HepG2 (cell line): ENCODE measurements around the gene AEN. TPM values are rescaled to one million over a fixed set of nuclear protein-coding genes. Genes with fewer than 3 reads are reported as not detected.

Source experiments
- ATAC-seq: fragments of 200-7000 bp; cut with Tn5 transposase; 3 replicates; pipeline ENCODE4 v1.9.1; 2020; ENCODE audit warnings: mild to moderate bottlenecking, moderate library complexity
- BruUV-seq: library from RNA; stranded (reverse); fragments of 400-500 nt; replicated peaks from 2 replicates; lab custom pipeline; 2021; lab: Mats Ljungman, UMichigan
- CTCF ChIA-PET: fragments of 300-600 bp; formaldehyde crosslinking; extraction: SDS; loops from one replicate; lab custom pipeline; 2021; ENCODE audit warnings: low total read pairs, inconsistent platforms, low intra/inter-chr PET ratio; lab: Yijun Ruan, JAX
- POLR2A ChIA-PET: fragments of 350-600 bp; sonication (Branson Sonifier 250); formaldehyde crosslinking; loops from one replicate; lab custom pipeline; 2020; ENCODE audit warnings: antibody characterized with exemption, inconsistent platforms; lab: Yijun Ruan, JAX
- DNase-seq: peaks from one replicate; pipeline ENCODE4 v3.0.0-alpha.2; 2015; ENCODE audit warnings: low spot score
- FAIRE-seq: peaks from 3 replicates; lab custom pipeline; 2011; peaks lifted over from hg19 to GRCh38; lab: Jason Lieb, UNC
- H2AFZ ChIP-seq: one replicate; pipeline ENCODE4 v1.6.1; 2011; ENCODE audit warnings: low read length, inconsistent platforms
- H3K27ac ChIP-seq: fragments of 300-600 bp; 3 replicates; pipeline ENCODE4 v1.8.0; 2011; ENCODE audit warnings: mixed run types, mild to moderate bottlenecking, mixed read lengths, low read length, inconsistent platforms; ENCODE audit not compliant: insufficient read depth; ENCODE audit errors: extremely low read length
- H3K27me3 ChIP-seq, 2 experiments: fragments of 200-600 bp in 1 of 2; 2 replicates in 1 of 2; 3 replicates in 1 of 2; pipeline versions ENCODE4 v1.6.0 to v1.8.0; 2011; ENCODE audit warnings: low read length in 2 of 2, mild to moderate bottlenecking in 2 of 2, moderate library complexity in 2 of 2, inconsistent platforms in 1 of 2; ENCODE audit not compliant: insufficient read depth in 2 of 2, control insufficient read depth in 1 of 2
- H3K36me3 ChIP-seq, 2 experiments: fragments of 200-600 bp in 1 of 2; replicated peaks in 1 of 2; 2 replicates in 1 of 2; 3 replicates in 1 of 2; pipeline versions ENCODE4 v1.5.1 to v1.8.0; 2011; ENCODE audit warnings: low read length in 2 of 2, inconsistent platforms in 1 of 2; ENCODE audit not compliant: insufficient read depth in 2 of 2, control insufficient read depth in 1 of 2
- H3K4me1 ChIP-seq: 2 replicates; pipeline ENCODE4 v1.5.1; 2012; ENCODE audit warnings: low read length, inconsistent platforms; ENCODE audit not compliant: insufficient read depth
- H3K4me2 ChIP-seq: 2 replicates; pipeline ENCODE4 v1.6.0; 2011; ENCODE audit warnings: low read depth, low read length, inconsistent platforms
- H3K4me3 ChIP-seq, 3 experiments: fragments of 200-600 bp in 1 of 3; sonication (generic), shearing (Covaris generic) in 1 of 3; replicated peaks in 1 of 3; 2 replicates each; pipeline ENCODE4 v1.5.1; 2011 to 2016; ENCODE audit warnings: low read length in 3 of 3, inconsistent platforms in 2 of 3, low read depth in 2 of 3, mild to moderate bottlenecking in 2 of 3, control low read depth in 1 of 3, mixed read lengths in 1 of 3; ENCODE audit not compliant: insufficient read depth in 1 of 3
- H3K79me2 ChIP-seq: one replicate; pipeline ENCODE4 v1.6.1; 2011; ENCODE audit warnings: low read length, inconsistent platforms; ENCODE audit not compliant: insufficient read depth
- H3K9ac ChIP-seq: 2 replicates; pipeline ENCODE4 v1.6.0; 2011; ENCODE audit warnings: mild to moderate bottlenecking, low read depth, low read length, inconsistent platforms; ENCODE audit not compliant: insufficient read depth
- H3K9me3 ChIP-seq: 2 replicates; pipeline ENCODE4 v1.5.1; 2012; ENCODE audit warnings: mild to moderate bottlenecking, low read length
- H4K20me1 ChIP-seq: 2 replicates; pipeline ENCODE4 v1.6.0; 2011; ENCODE audit warnings: inconsistent platforms, mild to moderate bottlenecking, low read length, moderate library complexity; ENCODE audit not compliant: insufficient read depth
- AHR ChIP-seq: IDR thresholded peaks from 2 replicates; pipeline ENCODE4 v1.6.1; 2018; ENCODE audit warnings: missing genetic modification reagents, missing compliant biosample characterization
- BRCA1 ChIP-seq: sonication (generic); formaldehyde crosslinking; IDR thresholded peaks from 2 replicates; pipeline ENCODE4 v1.4.0; 2020; ENCODE audit warnings: missing genetic modification reagents
- CBX2 ChIP-seq, 2 experiments: fragments of 200-600 bp in 1 of 2; sonication (generic); formaldehyde crosslinking in 1 of 2; IDR thresholded peaks; 2 replicates each; pipeline versions ENCODE4 v1.7.0 to v1.8.1; 2018 to 2022; ENCODE audit warnings: low read depth in 2 of 2, low read length in 1 of 2, mild to moderate bottlenecking in 1 of 2, missing genetic modification reagents in 1 of 2
- CHCHD3 ChIP-seq: sonication (generic); formaldehyde crosslinking; IDR thresholded peaks from 2 replicates; pipeline ENCODE4 v1.8.0; 2022; ENCODE audit warnings: mild to moderate bottlenecking, missing genetic modification reagents, moderate library complexity
- DMTF1 ChIP-seq: sonication (generic); formaldehyde crosslinking; IDR thresholded peaks from 2 replicates; pipeline ENCODE4 v1.4.0; 2020; ENCODE audit warnings: mild to moderate bottlenecking, missing genetic modification reagents
- DR1 ChIP-seq: sonication (generic); formaldehyde crosslinking; IDR thresholded peaks from 2 replicates; pipeline ENCODE4 v1.8.0; 2021; ENCODE audit warnings: mild to moderate bottlenecking, missing genetic modification reagents, inconsistent platforms
- HMG20A ChIP-seq: IDR thresholded peaks from 2 replicates; pipeline ENCODE4 v1.6.1; 2016; ENCODE audit warnings: borderline replicate concordance
- IKZF1 ChIP-seq: fragments of 450-650 bp; IDR thresholded peaks from 2 replicates; pipeline ENCODE4 v1.7.1; 2016
- KLF6 ChIP-seq: IDR thresholded peaks from 2 replicates; pipeline ENCODE4 v1.8.0; 2016; ENCODE audit warnings: missing biosample characterization, missing genetic modification reagents
- MAFF ChIP-seq: IDR thresholded peaks from 2 replicates; pipeline ENCODE4 v1.6.1; 2011; ENCODE audit warnings: low read depth, low read length, improper control_type of control experiment
- PBX2 ChIP-seq: IDR thresholded peaks from 2 replicates; pipeline ENCODE4 v1.6.1; 2016; ENCODE audit warnings: control low read depth
- RFX3 ChIP-seq: IDR thresholded peaks from 2 replicates; pipeline ENCODE4 v1.6.1; 2016; ENCODE audit warnings: missing biosample characterization, missing genetic modification reagents
- SP1 ChIP-seq, 2 experiments: fragments of 450-650 bp in 1 of 2; sonication (generic) in 1 of 2; formaldehyde crosslinking in 1 of 2; IDR thresholded peaks; 2 replicates each; pipeline versions ENCODE4 v1.4.0 to v1.6.1; 2016 to 2020; ENCODE audit warnings: missing genetic modification reagents in 1 of 2
- SP140L ChIP-seq: sonication (generic); formaldehyde crosslinking; IDR thresholded peaks from 2 replicates; pipeline ENCODE4 v1.4.0; 2020; ENCODE audit warnings: missing genetic modification reagents, borderline replicate concordance
- SRSF1 ChIP-seq: fragments of 200-400 bp; formaldehyde crosslinking; optimal IDR thresholded peaks from 2 replicates; pipeline ENCODE3; 2017; ENCODE audit warnings: mild to moderate bottlenecking, low read depth, low read length, moderate library complexity
- ZBTB14 ChIP-seq: sonication (generic); formaldehyde crosslinking; IDR thresholded peaks from 2 replicates; pipeline ENCODE4 v1.4.0; 2020; ENCODE audit warnings: missing genetic modification reagents
- ZBTB33 ChIP-seq: sonication (generic); formaldehyde crosslinking; IDR thresholded peaks from 2 replicates; pipeline ENCODE4 v1.4.0; 2020; ENCODE audit warnings: missing genetic modification reagents
- ZNF251 ChIP-seq: sonication (generic); formaldehyde crosslinking; IDR thresholded peaks from 2 replicates; pipeline ENCODE4 v1.9.0; 2021; ENCODE audit warnings: mild to moderate bottlenecking, missing genetic modification reagents
- ZNF260 ChIP-seq: sonication (generic); formaldehyde crosslinking; IDR thresholded peaks from 2 replicates; pipeline ENCODE4 v1.4.0; 2020; ENCODE audit warnings: missing genetic modification reagents, low read depth, mild to moderate bottlenecking, borderline replicate concordance
- ZNF44 ChIP-seq: sonication (generic); formaldehyde crosslinking; IDR thresholded peaks from 2 replicates; pipeline ENCODE4 v1.5.1; 2020; ENCODE audit warnings: mild to moderate bottlenecking, missing genetic modification reagents
- WGBS: methylation state at CpG from one replicate; pipeline ENCODE4 v1.1.6; 2017; ENCODE audit warnings: low lambda C conversion rate; 5-methylcytosine and 5-hydroxymethylcytosine counted together
- in situ Hi-C: cut with HindIII; loops from 2 replicates; pipeline ENCODE4 v1.10.0; 2017; ENCODE audit warnings: low pct_unique_long_range_greater_than_20kb; ENCODE audit not compliant: extremely low pct_ligation_motif_present
- intact Hi-C: fragments of 100-400 bp; cut with micrococcal nuclease; formaldehyde crosslinking; loops from one replicate; pipeline ENCODE4 v1.10.0; 2022; ENCODE audit not compliant: unreplicated experiment
- polyA plus RNA-seq, 8 experiments: library from polyadenylated mRNA; depleted of rRNA in 3 of 8; stranded (reverse) in 7 of 8; unstranded in 1 of 8; fragments of >200 nt; fragmentation: Illumina TruSeq in 4 of 8; extraction: Trizol in 4 of 8; gene quantifications; 2 replicates each; pipeline versions ENCODE4 v1.2.1 to v1.2.3, GENCODE V29; 2011 to 2016; ENCODE audit warnings: low read depth in 4 of 8, missing spikeins in 1 of 8, mixed read lengths in 1 of 8; ENCODE audit not compliant: insufficient read depth in 1 of 8
- total RNA-seq, 5 experiments: library from RNA; depleted of rRNA; stranded (reverse); fragments of >200 nt; fragmentation: Illumina TruSeq; extraction: Trizol; gene quantifications; 2 replicates each; pipeline ENCODE4 v1.2.3, GENCODE V29; 2016; ENCODE audit warnings: low read depth in 1 of 5

AEN gene
- total and polyA plus RNA-seq, 2 of the 13 experiments (the other 11 are each of a cell fraction or from before 2014, with no cell fraction given), result 51.3 to 118 TPM

GRCh38 chr15:88610701-88611231, 10.4 kb upstream of the AEN start:
- POLR2A ChIA-PET, result no interaction called here

More at GRCh38 chr15:88610701-88611231, 10.4 kb upstream of the AEN start:
- DNase-seq, result no peak
- in situ Hi-C loops, result no loop called here
- peaks cover 17% of the 10 kb centered on the region for H3K4me1 ChIP-seq
- H3K4me2 ChIP-seq, result no peak overlapping the region
- TF ChIP-seq SRSF1, result no peak
- no peak for TF ChIP-seq PBX2 (CRISPR knock-in tag)
- TF ChIP-seq SP1 (IDR thresholded peaks at IDR 0.05), result no peak
- TF ChIP-seq SP1 (CRISPR knock-in tag; IDR thresholded peaks at IDR 0.05), result no peak
- no peak for TF ChIP-seq ZNF44
- no peak for TF ChIP-seq BRCA1 (CRISPR knock-in tag)
- no peak for TF ChIP-seq CHCHD3 (CRISPR knock-in tag)
- TF ChIP-seq SP140L (CRISPR knock-in tag), result no peak
- no peak for TF ChIP-seq ZNF260 (CRISPR knock-in tag)
- TF ChIP-seq HMG20A (CRISPR knock-in tag), result no peak
- TF ChIP-seq ZBTB33, result no peak
- TF ChIP-seq MAFF, result no peak
- TF ChIP-seq ZBTB14, result no peak
- no peak for TF ChIP-seq DR1 (CRISPR knock-in tag)
- TF ChIP-seq KLF6 (CRISPR knock-in tag), result no peak
- no peak for TF ChIP-seq DMTF1 (CRISPR knock-in tag)
- TF ChIP-seq RFX3 (CRISPR knock-in tag), result no peak
- no peak for TF ChIP-seq AHR (CRISPR knock-in tag)
- no peak for TF ChIP-seq CBX2 (IDR thresholded peaks at IDR 0.05; ENCODE audit: low read depth, low read length)
- TF ChIP-seq CBX2 (CRISPR knock-in tag; IDR thresholded peaks at IDR 0.05; ENCODE audit: low read depth), result no peak
- TF ChIP-seq IKZF1, result no peak
- no peak for TF ChIP-seq ZNF251 (CRISPR knock-in tag)
- no peak overlapping the region for H3K4me3 ChIP-seq
- WGBS, result 56% methylated on average over 2 of the region's 4 CpGs
- H3K79me2 ChIP-seq, result no peaks in the 10 kb centered on the region
- BruUV-seq, result no TSS peak
- CTCF ChIA-PET, result no interaction called here
- no peaks in the 10 kb centered on the region; the same call in 1 of the 2 replicates for H4K20me1 ChIP-seq
- H3K36me3 ChIP-seq, result no peaks in the 10 kb centered on the region
- intact Hi-C loops, result no loop called here
- H2AFZ ChIP-seq, result no peak overlapping the region
- FAIRE-seq, result no peak
- no peak overlapping the region for H3K27ac ChIP-seq
- peaks cover 2 to 16% of the 10 kb centered on the region in 2 experiments; a peak in 3 of 5 replicates for H3K27me3 ChIP-seq
- ATAC-seq, result no peak; the same call in 2 of the 3 replicates
- no peak overlapping the region for H3K9ac ChIP-seq
- no peaks in the 10 kb centered on the region for H3K9me3 ChIP-seq
